B cell (primary cell): Measurements from ENCODE around the gene TFEB.

ENCODE experiments used
- EZH2 ChIP-seq: IDR thresholded peaks from 2 replicates; pipeline ENCODE4 v1.6.1; 2012; ENCODE audit warnings: borderline replicate concordance, low read depth, mild to moderate bottlenecking, moderate library complexity, low read length; ENCODE audit not compliant: insufficient read depth, poor library complexity, severe bottlenecking
- TF ChIP-seq, protein P1 (sequence below): fragments of 200-600 bp; IDR thresholded peaks from one replicate; pipeline ENCODE4 v1.8.0; 2022; ENCODE audit warnings: antibody characterized with exemption, mild to moderate bottlenecking

DNA sequence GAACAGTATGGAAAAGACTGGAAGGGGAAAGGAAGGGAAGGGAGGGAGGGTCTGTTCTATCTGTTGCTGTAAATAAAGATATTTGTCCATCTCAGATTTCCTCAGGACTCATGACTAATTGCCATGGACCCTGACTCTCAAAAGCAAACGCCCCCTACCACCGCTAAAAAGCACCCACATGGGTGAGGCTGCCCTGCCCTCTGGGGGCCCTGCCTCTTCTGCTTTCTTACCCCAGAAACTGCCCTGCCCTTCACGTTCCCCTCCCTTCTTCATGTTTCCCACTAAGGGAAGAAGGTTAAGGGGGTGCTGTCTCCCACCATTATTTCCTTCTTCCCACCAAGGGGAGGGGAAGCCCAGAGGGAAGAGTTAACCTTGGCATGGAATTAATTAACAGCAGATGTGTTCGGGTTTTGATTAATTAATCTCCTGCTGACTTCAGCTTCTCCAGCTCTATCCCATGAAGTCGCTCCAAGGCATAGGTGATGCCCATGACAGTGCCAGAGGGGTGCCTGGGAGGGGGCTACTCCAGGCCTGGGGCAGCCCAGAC, 81.2 kb downstream of the TFEB start:
- TF ChIP-seq, protein P1, sequence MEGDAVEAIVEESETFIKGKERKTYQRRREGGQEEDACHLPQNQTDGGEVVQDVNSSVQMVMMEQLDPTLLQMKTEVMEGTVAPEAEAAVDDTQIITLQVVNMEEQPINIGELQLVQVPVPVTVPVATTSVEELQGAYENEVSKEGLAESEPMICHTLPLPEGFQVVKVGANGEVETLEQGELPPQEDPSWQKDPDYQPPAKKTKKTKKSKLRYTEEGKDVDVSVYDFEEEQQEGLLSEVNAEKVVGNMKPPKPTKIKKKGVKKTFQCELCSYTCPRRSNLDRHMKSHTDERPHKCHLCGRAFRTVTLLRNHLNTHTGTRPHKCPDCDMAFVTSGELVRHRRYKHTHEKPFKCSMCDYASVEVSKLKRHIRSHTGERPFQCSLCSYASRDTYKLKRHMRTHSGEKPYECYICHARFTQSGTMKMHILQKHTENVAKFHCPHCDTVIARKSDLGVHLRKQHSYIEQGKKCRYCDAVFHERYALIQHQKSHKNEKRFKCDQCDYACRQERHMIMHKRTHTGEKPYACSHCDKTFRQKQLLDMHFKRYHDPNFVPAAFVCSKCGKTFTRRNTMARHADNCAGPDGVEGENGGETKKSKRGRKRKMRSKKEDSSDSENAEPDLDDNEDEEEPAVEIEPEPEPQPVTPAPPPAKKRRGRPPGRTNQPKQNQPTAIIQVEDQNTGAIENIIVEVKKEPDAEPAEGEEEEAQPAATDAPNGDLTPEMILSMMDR = no peak
- no peak for TF ChIP-seq EZH2
